Glutamatergic neuron (in vitro differentiated cells): ENCODE measurements around the gene YEATS2. TPM values are rescaled to one million over a fixed set of nuclear protein-coding genes. Genes with fewer than 3 reads are reported as not detected.

Experiments
- DNase-seq: peaks from one replicate; pipeline ENCODE4 v3.0.0; 2022
- H3K27ac Mint-ChIP-seq: one replicate; pipeline ENCODE4 v1.8.0; 2020; ENCODE audit warnings: mild to moderate bottlenecking, mixed read lengths, inconsistent platforms; ENCODE audit not compliant: unreplicated experiment
- H3K27me3 Mint-ChIP-seq: one replicate; pipeline ENCODE4 v1.8.0; 2020; ENCODE audit warnings: mild to moderate bottlenecking, moderate library complexity, mixed read lengths, inconsistent platforms; ENCODE audit not compliant: unreplicated experiment
- H3K36me3 Mint-ChIP-seq: one replicate; pipeline ENCODE4 v1.8.0; 2020; ENCODE audit warnings: mild to moderate bottlenecking, mixed read lengths, inconsistent platforms; ENCODE audit not compliant: unreplicated experiment
- H3K4me1 Mint-ChIP-seq: one replicate; pipeline ENCODE4 v1.8.0; 2020; ENCODE audit warnings: mild to moderate bottlenecking, low read depth, mixed read lengths, inconsistent platforms; ENCODE audit not compliant: unreplicated experiment
- H3K4me3 Mint-ChIP-seq: one replicate; pipeline ENCODE4 v1.8.0; 2020; ENCODE audit warnings: mild to moderate bottlenecking, mixed read lengths, inconsistent platforms; ENCODE audit not compliant: unreplicated experiment
- H3K9me3 Mint-ChIP-seq: one replicate; pipeline ENCODE4 v1.8.0; 2020; ENCODE audit warnings: mild to moderate bottlenecking, moderate library complexity, mixed read lengths, inconsistent platforms; ENCODE audit not compliant: unreplicated experiment
- CTCF ChIP-seq: fragments of 200-600 bp; sonication (generic); IDR thresholded peaks from one replicate; pipeline ENCODE4 v1.5.0; 2021; ENCODE audit not compliant: partially characterized antibody, unreplicated experiment
- total RNA-seq: library from RNA; stranded (reverse); fragmentation: NEBNext Ultra II Directional; extraction: Animal tissue kit (Norgen Biotek cat#: 25700); gene quantifications from one replicate; pipeline ENCODE4 v1.2.1, GENCODE V29; 2021; ENCODE audit not compliant: unreplicated experiment

The YEATS2 gene
- total RNA-seq, 1 donor from 2014 or later = 56.1 TPM

GRCh38 chr3:183839751-183840150 lies 142.2 kb downstream of the YEATS2 start:
- Mint-ChIP-seq H3K27ac (no peak overlapping the region), H3K4me3 (no peak overlapping the region), H3K4me1 (peaks cover 3% of the 10 kb centered on the region), H3K9me3 (no peaks in the 10 kb centered on the region), H3K27me3 (peaks cover 5% of the 10 kb centered on the region), H3K36me3 (no peaks in the 10 kb centered on the region)
- no peak for TF ChIP-seq CTCF
- DNase-seq = no peak

DNA sequence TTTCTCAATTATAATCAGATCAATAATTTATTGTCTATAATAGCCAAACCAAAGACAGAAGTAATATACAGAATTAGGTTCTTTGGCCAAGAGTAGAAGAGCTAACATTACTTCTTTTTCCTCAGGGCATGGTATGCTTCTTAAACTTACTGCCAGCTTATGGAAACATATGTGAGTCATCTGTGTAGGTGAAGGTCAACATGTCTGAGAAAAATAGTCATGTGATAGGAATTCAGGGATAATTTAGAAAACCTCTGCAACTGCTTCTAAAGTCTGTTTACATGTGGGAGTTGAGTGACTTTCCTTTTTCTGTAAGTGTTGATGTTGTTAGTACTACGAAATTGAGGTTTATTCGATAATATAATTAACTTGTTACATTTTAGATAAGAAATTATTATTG lies 147.0 kb downstream of the YEATS2 start:
- peaks cover 3% of the 10 kb centered on the region for H3K4me1 Mint-ChIP-seq
- H3K9me3 Mint-ChIP-seq = no peaks in the 10 kb centered on the region
- no peak for TF ChIP-seq CTCF
- DNase-seq = no peak
- no peak overlapping the region for H3K27ac Mint-ChIP-seq
- no peaks in the 10 kb centered on the region for H3K36me3 Mint-ChIP-seq
- H3K4me3 Mint-ChIP-seq = no peak overlapping the region
- H3K27me3 Mint-ChIP-seq = peaks cover 5% of the 10 kb centered on the region

- Mint-ChIP-seq H3K27me3 (peaks cover 5% of the 10 kb centered on the region), H3K4me1 (peaks cover 3% of the 10 kb centered on the region), H3K9me3 (no peaks in the 10 kb centered on the region), H3K36me3 (no peaks in the 10 kb centered on the region), H3K27ac (no peak overlapping the region), H3K4me3 (no peak overlapping the region)
- no peak for DNase-seq
- no peak for TF ChIP-seq CTCF
These were observed 147.5 kb downstream of the YEATS2 start for GRCh38 chr3:183845090-183845489.

DNA sequence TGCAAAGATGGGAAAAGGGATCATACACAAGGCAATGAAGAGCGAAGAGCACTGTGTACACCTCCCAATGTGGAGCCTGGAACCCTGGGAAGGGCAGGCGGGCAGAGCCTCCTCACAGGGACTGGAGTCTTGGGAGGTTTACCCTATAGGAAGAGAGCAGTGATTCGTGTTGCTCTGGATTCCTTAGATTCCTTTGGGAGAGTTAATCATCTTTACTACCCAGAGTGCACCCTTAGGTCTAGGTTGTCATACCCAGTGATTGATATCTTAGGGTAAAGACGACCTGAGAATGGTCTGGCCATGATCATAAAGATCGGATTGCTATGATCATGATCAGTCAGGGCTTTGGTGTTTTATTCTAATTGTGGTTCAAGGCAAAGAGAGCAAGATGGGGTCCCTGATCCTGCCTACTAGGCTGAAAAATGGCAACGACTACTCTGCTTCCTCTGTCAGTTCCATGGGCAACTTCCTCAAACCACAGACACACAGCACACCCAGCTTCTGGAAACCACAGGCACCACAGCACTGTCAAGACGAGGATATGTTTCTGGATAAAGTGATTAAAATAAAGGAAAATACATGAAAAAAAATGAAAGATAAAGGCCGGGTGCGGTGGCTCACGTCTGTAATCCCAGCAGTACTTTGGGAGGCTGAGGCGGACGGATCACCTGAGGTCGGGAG lies 148.2 kb downstream of the YEATS2 start:
- Mint-ChIP-seq H3K4me3 (no peak overlapping the region), H3K27ac (no peak overlapping the region), H3K36me3 (no peaks in the 10 kb centered on the region)

More for the DNA sequence above, 148.2 kb downstream of the YEATS2 start:
- DNase-seq = no peak
- H3K4me1 Mint-ChIP-seq = peaks cover 3% of the 10 kb centered on the region
- no peak for TF ChIP-seq CTCF
- H3K9me3 Mint-ChIP-seq = no peaks in the 10 kb centered on the region
- H3K27me3 Mint-ChIP-seq = peaks cover 5% of the 10 kb centered on the region
